ENCODE results near the gene ELAC1.
"Not testable (repeated sequence)": the region's sequence is repeated elsewhere in the genome, so short reads cannot be mapped to it uniquely, and the experiment has no call there.

Gene ELAC1

GRCh38 chr18:50955253-50955652, 12.6 kb upstream of the ELAC1 start:
- no peak for DNase-seq
- Histone ChIP-seq H3K27me3 (no peaks in the 10 kb centered on the region), H3K9me3 (no peaks in the 10 kb centered on the region), H3K4me1 (no peaks in the 10 kb centered on the region), H3K4me3 (ENCODE audit: low read depth, low read length) (no peak overlapping the region), H3K36me3 (no peaks in the 10 kb centered on the region)
- TF ChIP-seq CTCF (IDR thresholded peaks at IDR 0.05; ENCODE audit: low read depth, low read length) = no peak

DNA sequence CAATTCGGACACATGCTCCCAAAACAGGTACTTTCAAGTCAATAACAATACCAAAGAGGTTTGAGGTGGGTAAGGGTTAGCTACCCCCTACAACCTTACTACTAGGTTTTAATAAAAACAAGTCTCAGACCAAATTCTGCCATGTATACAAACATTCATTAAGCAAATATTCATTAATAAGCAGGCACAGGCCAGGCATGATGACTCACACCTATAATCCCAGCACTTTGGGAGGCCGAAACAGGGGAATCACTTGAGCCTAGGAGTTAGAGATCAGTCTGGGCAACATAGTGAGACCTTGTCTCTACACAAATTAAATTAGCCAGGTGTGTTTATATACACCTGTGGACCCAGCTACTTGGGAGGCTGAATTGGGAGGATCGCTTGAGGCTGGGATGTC, 11.7 kb upstream of the ELAC1 start:
- Histone ChIP-seq H3K36me3 (no peaks in the 10 kb centered on the region), H3K27me3 (no peaks in the 10 kb centered on the region), H3K4me3 (ENCODE audit: low read depth, low read length) (no peak overlapping the region), H3K4me1 (no peaks in the 10 kb centered on the region), H3K9me3 (no peaks in the 10 kb centered on the region)
- DNase-seq = no peak
- no peak for TF ChIP-seq CTCF (IDR thresholded peaks at IDR 0.05; ENCODE audit: low read depth, low read length)

DNA sequence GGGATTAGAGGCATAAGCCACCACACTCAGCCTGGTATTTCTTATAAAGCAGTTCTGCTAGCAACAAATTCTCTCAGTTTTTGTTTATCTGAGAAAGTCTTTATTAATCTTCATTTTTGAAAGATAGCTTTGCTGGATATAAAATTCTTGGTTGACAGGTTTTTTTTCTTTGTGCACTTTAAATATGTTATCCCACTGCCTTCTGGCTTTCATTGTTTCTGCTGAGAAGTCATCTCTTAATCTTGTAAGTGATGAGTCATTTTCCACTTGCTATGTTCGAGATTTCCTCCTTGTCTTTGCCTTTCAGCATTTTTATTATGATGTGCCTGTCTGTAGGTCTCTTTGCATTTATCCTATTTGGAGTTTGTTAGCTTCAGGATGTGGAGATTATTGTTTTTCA, 5.9 kb upstream of the ELAC1 start:
- no peak for DNase-seq
- no peaks in the 10 kb centered on the region for H3K36me3 ChIP-seq
- no peaks in the 10 kb centered on the region for H3K9me3 ChIP-seq
- no peak for TF ChIP-seq CTCF (IDR thresholded peaks at IDR 0.05; ENCODE audit: low read depth, low read length)
- H3K4me3 ChIP-seq (ENCODE audit: low read depth, low read length) = no peak overlapping the region
- H3K4me1 ChIP-seq = no peaks in the 10 kb centered on the region
- no peaks in the 10 kb centered on the region for H3K27me3 ChIP-seq

DNA sequence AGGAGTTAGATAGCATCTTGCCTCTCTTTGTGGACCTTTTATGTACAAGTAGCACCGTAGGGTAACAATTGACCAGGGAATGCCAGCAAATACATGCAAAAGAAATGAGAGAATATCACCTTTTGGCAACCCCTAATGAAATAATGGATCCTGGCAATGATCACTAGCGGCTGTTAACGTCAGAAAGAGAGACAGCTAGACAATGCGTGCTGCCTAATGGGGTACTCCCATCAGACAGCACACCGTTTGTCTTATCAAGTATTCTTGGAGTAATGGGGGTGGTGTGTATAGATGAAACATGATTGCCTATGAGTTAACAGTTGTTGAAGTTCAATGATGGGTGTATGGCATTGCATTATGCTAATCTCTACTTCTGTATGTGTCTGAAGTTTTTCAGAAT, 1.6 kb downstream of the ELAC1 start:
- H3K36me3 ChIP-seq = no peaks in the 10 kb centered on the region
- peak overlapping the region; percentile 79 for H3K4me3 ChIP-seq (ENCODE audit: low read depth, low read length)
- H3K9me3 ChIP-seq = no peaks in the 10 kb centered on the region
- DNase-seq = no peak
- H3K4me1 ChIP-seq = no peaks in the 10 kb centered on the region
- H3K27me3 ChIP-seq = no peaks in the 10 kb centered on the region
- TF ChIP-seq CTCF (IDR thresholded peaks at IDR 0.05; ENCODE audit: low read depth, low read length) = no peak

DNA sequence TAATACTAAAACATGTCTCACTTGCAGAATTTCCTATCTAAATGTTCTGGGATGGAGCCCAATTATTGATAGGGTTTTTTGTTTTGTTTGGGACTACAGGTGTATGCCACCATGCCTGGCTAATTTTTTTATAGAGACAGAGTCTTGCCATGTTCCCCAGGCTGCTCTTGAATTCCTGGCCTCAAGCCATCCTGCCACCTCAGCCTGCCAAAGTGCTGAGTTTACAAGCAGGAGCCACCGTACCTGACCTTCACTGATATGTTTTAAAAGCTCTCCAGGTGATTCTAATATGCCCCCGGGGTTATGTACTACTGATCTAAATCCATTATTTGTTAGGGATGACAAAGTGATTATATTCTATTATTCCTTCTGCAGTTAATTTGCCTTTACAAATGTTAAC, 2.2 kb downstream of the ELAC1 start:
- Histone ChIP-seq H3K27me3 (no peaks in the 10 kb centered on the region), H3K9me3 (no peaks in the 10 kb centered on the region), H3K4me3 (ENCODE audit: low read depth, low read length) (no peak overlapping the region), H3K4me1 (no peaks in the 10 kb centered on the region), H3K36me3 (no peaks in the 10 kb centered on the region)
- DNase-seq = no peak
- TF ChIP-seq CTCF (IDR thresholded peaks at IDR 0.05; ENCODE audit: low read depth, low read length) = no peak

- DNase-seq = not testable (repeated sequence)
Measured at GRCh38 chr18:50972404-50972803, 4.6 kb downstream of the ELAC1 start.

More at GRCh38 chr18:50972404-50972803, 4.6 kb downstream of the ELAC1 start:
- H3K36me3 ChIP-seq; H3K4me3 ChIP-seq (ENCODE audit: low read depth, low read length); H3K4me1 ChIP-seq; H3K27me3 ChIP-seq; H3K9me3 ChIP-seq: not testable (repeated sequence)
